ENCODE data around the gene CFDP1.

Gene CFDP1

GRCh38 chr16:75406943-75407342 is 26.4 kb downstream of the CFDP1 start:
- DNase-seq (ENCODE audit: low read depth) = no peak

- no peak for DNase-seq (ENCODE audit: low read depth)
Observed at GRCh38 chr16:75402821-75403475, 30.4 kb downstream of the CFDP1 start.

- DNase-seq (ENCODE audit: low read depth) = no peak
Observed at GRCh38 chr16:75402159-75402820, 31.0 kb downstream of the CFDP1 start.

GRCh38 chr16:75401691-75402090 is 31.6 kb downstream of the CFDP1 start:
- no peak for DNase-seq (ENCODE audit: low read depth)

- DNase-seq (ENCODE audit: low read depth) = no peak
Observed at GRCh38 chr16:75398333-75398732, 35.0 kb downstream of the CFDP1 start.

GRCh38 chr16:75394941-75395340 is 38.4 kb downstream of the CFDP1 start:
- DNase-seq (ENCODE audit: low read depth) = no peak

- no peak for DNase-seq (ENCODE audit: low read depth)
Observed at GRCh38 chr16:75392906-75393305, 40.4 kb downstream of the CFDP1 start.

DNA sequence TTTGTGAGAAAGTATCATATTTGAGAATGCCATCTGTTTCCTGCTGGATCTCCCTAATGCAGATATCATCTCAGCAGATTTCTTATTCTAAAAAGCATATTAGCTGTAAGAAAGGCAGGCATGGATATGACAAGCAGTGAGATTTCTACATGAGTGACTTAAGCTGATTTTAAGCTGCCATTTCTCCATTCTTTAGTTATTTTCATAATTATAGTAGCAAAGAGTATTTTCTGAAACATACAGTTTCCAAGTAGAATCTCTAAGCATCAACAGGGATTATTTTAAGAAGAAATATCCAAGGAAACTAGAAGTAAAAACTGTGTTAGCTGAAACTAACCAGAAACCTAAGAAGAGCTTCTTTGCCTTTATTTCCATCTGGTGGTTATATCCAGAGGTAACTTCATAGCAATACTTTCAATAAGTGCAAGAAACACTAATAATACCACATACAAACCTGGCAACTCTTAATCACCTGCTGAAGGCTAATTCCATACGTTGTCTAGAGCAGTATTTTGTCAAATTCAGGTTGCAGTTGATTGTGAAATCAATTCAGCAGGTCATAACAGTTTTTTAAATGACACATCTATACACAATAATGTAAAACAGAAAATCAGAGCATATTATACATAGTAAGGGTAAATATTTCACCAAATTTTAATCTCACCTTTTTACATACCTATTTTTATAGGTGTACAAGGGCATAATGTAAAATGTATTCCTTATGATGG is 42.2 kb downstream of the CFDP1 start:
- DNase-seq (ENCODE audit: low read depth) = no peak

GRCh38 chr16:75389096-75389690 is 44.1 kb downstream of the CFDP1 start:
- no peak for DNase-seq (ENCODE audit: low read depth)

- DNase-seq (ENCODE audit: low read depth) = no peak
Observed at GRCh38 chr16:75387951-75388350, 45.4 kb downstream of the CFDP1 start.

DNA sequence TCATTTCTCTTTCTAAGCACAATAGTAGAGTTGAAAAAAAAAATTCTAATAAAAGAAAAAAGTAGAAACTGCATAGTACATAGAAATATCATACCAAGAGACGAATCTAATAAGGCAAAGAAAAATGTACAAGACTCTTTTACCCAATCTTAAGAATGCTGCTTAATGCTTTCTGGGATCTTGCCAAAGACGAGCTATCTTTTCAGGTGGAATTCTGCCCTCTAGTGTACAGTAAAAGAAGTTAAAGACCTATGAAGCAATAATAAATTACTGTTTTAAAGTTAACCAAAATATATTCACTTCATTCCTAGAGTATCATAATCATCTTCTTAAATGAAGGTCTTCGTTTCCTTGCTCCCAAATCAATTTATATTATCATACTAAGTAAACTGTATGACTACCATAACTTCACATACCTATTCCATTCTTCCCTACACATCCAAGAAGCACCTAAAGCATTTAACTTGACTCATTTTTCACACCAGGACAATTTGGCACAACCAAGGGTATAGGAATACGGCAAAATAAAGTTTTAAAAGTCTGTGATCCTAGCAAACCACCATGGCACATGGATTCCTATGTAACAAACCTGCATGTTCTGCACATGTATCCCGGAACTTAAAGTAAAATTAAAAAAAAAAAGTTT is 47.7 kb downstream of the CFDP1 start:
- DNase-seq (ENCODE audit: low read depth) = no peak

- no peak for DNase-seq (ENCODE audit: low read depth)
Observed at GRCh38 chr16:75383141-75383540, 50.2 kb downstream of the CFDP1 start.

DNA sequence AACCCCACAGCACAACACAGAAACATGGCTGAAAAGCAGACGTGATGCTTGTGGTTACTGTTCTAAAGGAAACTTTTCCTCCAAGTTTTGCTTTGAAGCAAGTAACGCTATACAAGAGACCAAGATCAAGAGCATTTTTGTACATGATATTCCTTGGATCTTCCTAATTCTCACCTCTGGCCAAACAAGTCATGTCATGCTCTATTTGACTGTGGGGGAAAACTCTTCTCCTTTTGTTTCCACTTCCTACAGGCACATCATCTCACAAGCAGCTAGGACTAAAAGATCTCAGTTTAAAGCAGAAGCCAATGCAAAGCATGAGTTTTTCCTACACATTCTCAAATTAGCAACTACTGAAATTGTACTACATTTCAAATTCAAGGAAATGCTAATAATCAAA is 50.7 kb downstream of the CFDP1 start:
- no peak for DNase-seq (ENCODE audit: low read depth)

GRCh38 chr16:75380870-75381269 is 52.4 kb downstream of the CFDP1 start:
- no peak for DNase-seq (ENCODE audit: low read depth)

- DNase-seq (ENCODE audit: low read depth) = no peak
Observed at GRCh38 chr16:75379911-75380847, 53.1 kb downstream of the CFDP1 start.

DNA sequence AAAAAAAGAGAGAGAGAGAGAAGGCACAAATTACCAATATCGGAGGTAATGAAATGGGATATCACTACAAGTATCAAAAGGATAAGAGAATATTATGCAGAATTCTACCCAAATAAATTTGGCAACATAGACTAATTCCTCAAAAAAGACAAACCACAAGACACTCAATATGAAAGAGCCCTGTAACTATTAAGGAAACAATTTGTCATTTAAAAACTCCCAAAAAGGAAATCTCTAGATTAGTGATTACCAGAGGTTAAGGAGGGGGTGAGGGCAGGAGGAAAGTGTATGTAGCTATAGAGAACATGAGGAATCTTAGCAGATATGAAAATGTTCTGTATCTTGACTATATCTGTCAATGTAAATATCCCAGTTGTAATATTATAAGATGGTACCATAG is 54.0 kb downstream of the CFDP1 start:
- DNase-seq (ENCODE audit: low read depth) = no peak

DNA sequence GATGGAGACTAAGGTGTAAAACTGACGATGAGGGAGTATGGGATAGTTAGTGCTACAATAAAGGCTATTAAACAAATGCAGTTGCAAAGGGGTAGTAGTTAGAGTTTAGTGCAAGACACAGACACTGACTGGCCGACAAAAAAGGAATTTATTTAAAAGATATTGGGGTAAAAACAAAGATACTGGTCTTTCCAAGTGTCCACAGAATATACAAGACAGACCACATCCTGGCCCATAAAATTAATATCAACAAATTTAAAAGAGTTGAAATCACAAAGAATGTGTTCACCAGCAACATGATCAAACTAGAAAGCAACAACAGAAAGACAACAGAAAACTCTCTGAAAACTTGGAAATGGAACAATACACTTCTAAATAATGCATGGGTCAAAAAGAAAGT is 54.7 kb downstream of the CFDP1 start:
- DNase-seq (ENCODE audit: low read depth) = no peak

DNA sequence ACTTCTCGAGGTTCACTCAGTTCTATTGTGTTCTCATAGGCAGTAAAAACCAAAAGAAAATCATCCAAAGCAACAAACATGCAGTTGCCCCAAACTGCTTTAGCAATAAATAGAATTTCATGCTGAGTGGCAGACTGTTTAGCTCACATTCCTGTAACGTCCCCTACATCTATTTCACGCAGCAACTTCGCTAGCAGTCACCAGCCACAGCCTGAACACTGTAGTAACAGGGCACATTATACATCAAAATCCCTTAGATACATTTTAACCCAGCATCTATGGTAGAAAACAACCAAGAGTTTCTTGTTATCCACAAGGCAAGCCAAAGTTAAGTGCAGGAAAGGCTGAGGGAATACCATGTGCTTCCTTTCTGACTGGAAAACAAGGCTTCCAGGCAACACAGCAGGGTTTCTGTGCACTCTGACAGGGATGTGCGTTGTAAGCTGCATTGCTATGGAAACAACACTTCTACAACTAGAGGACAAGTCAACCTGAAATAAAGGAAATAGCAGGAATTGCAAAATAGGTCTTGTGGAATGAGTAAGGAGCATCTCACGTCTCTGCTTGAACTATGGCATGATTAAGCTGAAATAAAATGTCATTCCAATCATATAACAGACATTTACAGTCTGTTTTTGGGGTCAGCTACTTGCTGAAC is 55.4 kb downstream of the CFDP1 start:
- DNase-seq (ENCODE audit: low read depth) = no peak

DNA sequence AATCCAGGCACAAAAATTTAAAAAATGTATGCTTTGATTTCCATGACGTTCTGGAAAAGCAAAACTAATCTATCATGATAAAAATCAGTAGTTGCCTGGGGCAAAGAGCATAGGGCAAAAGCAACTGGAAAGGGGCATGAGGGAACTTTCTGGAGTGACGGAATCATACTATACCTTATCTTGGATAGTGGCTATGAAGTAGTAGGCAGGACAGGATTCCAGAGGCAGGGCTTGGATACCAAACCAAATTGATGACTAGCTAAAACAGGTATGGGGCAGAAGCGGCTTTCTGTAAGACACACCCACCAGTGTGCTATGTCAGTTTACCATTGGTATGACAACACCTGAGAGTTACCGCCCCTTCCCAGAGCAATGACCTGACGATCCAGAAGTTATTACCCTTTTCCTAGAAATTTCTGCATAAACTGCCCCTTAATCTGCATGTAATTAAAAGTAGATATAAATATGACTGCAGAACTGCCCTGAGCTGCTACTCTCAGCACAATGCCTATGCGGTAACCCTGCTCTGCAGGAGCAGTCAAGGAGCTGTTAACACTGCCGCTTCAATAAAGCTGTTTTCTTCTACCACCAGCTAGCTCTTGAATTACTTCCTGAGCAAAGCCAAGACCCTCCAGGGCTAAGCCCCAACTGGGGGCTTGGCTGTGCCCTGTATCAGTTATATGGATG is 56.7 kb downstream of the CFDP1 start:
- DNase-seq (ENCODE audit: low read depth) = no peak

GRCh38 chr16:75374388-75374787 is 58.9 kb downstream of the CFDP1 start:
- no peak for DNase-seq (ENCODE audit: low read depth)
